Camera-type eye (tissue), 1 donor: ENCODE data around the gene RUFY2. TPM values are rescaled to one million over a fixed set of nuclear protein-coding genes. Genes with fewer than 3 reads are reported as not detected.

Experiments
- total RNA-seq: library from RNA; depleted of rRNA; stranded (reverse); fragments of >200 nt; gene quantifications from one replicate; pipeline ENCODE4 v1.2.3, GENCODE V29; 2014

The RUFY2 gene
- 68.5 TPM for total RNA-seq

GRCh38 chr10:68406815-68407548, at the start of gene RUFY2:
TSS of gene RUFY2 (minus strand) at chr10:68407277. CDS start at chr10:68407189, 88 bp downstream.

GRCh38 chr10:68332259-68333057, 74.6 kb downstream of the RUFY2 start, which contains the start of gene PBLD:
TSS of gene PBLD (minus strand) at chr10:68332928. CDS start at chr10:68306844, 26,084 bp downstream.

GRCh38 chr10:68331455-68332258, 75.4 kb downstream of the RUFY2 start, which contains the start of gene HNRNPH3:
TSS of gene HNRNPH3 (plus strand) at chr10:68332064. CDS start at chr10:68337222, 5,158 bp downstream.

Other genes starting within 250 kb of the RUFY2 start
- gene ATOH7, start 175.2 kb downstream of the RUFY2 start, total RNA-seq, result 11.4 TPM
- gene HNRNPH3, start 75.2 kb downstream of the RUFY2 start, total RNA-seq, result 116 TPM
- gene PBLD, start 74.3 kb downstream of the RUFY2 start, total RNA-seq, result 11.3 TPM
- gene DNA2, start 64.7 kb upstream of the RUFY2 start, total RNA-seq, result 10.2 TPM
- gene SLC25A16, start 120.2 kb upstream of the RUFY2 start, total RNA-seq, result 25.3 TPM
- gene TET1, start 153.1 kb upstream of the RUFY2 start, total RNA-seq, result 55.9 TPM